ENCODE data around the gene PRKCH.

GRCh38 chr14:61556455-61556854 is 235.1 kb downstream of the PRKCH start:
- no peak for TF ChIP-seq POLR2AphosphoS5 (IDR thresholded peaks at IDR 0.05; ENCODE audit: low read depth, low read length)
- TF ChIP-seq TAF1 (IDR thresholded peaks at IDR 0.05; ENCODE audit: borderline replicate concordance, insufficient read depth, low read length), result no peak
- TF ChIP-seq REST (IDR thresholded peaks at IDR 0.05; ENCODE audit: insufficient read depth in 1 of 2, low read depth in 2 of 2, low read length in 2 of 2), result no peak
